Type B pancreatic cell (in vitro differentiated cells): ENCODE data around the gene MB. TPM values are rescaled to one million over a fixed set of nuclear protein-coding genes. Genes with fewer than 3 reads are reported as not detected.

ENCODE experiments used
- DNase-seq: peaks from one replicate; pipeline ENCODE4 v3.0.0; 2021; ENCODE audit warnings: mixed read lengths; ENCODE audit not compliant: unreplicated experiment; ENCODE audit errors: extremely low spot score
- H3K27ac Mint-ChIP-seq: 2 replicates; pipeline ENCODE4 v1.8.0; 2021; ENCODE audit warnings: mild to moderate bottlenecking, mixed read lengths
- H3K27me3 Mint-ChIP-seq: 2 replicates; pipeline ENCODE4 v1.8.0; 2021; ENCODE audit warnings: mixed read lengths
- H3K36me3 Mint-ChIP-seq: 2 replicates; pipeline ENCODE4 v1.8.0; 2021; ENCODE audit warnings: mixed read lengths
- H3K4me1 Mint-ChIP-seq: one replicate; pipeline ENCODE4 v1.8.0; 2021; ENCODE audit warnings: mixed read lengths; ENCODE audit not compliant: unreplicated experiment
- H3K4me3 Mint-ChIP-seq: 2 replicates; pipeline ENCODE4 v1.8.0; 2021; ENCODE audit warnings: mild to moderate bottlenecking, mixed read lengths
- H3K9me3 Mint-ChIP-seq: 2 replicates; pipeline ENCODE4 v1.8.0; 2021; ENCODE audit warnings: mixed read lengths
- total RNA-seq: library from RNA; stranded (reverse); gene quantifications from 2 replicates; pipeline ENCODE4 v1.2.1, GENCODE V29; 2021; ENCODE audit warnings: low replicate concordance
- TF ChIP-seq, protein P1 (sequence below): fragments of 200-600 bp; sonication (generic); conservative IDR thresholded peaks from 2 replicates; pipeline ENCODE4 v1.5.0; 2021; ENCODE audit warnings: antibody characterized with exemption, mild to moderate bottlenecking

MB gene
- total RNA-seq, 1 donor from 2014 or later = 0.48 TPM

GRCh38 chr22:35630387-35630793 is 13.3 kb upstream of the MB start:
- H3K9me3 Mint-ChIP-seq = peaks cover 5% of the 10 kb centered on the region
- no peaks in the 10 kb centered on the region for H3K27me3 Mint-ChIP-seq
- H3K27ac Mint-ChIP-seq = peak overlapping the region; percentile 56
- H3K36me3 Mint-ChIP-seq = peaks cover 4% of the 10 kb centered on the region
- no peak for DNase-seq
- peaks cover 38% of the 10 kb centered on the region for H3K4me1 Mint-ChIP-seq
- TF ChIP-seq, protein P1, sequence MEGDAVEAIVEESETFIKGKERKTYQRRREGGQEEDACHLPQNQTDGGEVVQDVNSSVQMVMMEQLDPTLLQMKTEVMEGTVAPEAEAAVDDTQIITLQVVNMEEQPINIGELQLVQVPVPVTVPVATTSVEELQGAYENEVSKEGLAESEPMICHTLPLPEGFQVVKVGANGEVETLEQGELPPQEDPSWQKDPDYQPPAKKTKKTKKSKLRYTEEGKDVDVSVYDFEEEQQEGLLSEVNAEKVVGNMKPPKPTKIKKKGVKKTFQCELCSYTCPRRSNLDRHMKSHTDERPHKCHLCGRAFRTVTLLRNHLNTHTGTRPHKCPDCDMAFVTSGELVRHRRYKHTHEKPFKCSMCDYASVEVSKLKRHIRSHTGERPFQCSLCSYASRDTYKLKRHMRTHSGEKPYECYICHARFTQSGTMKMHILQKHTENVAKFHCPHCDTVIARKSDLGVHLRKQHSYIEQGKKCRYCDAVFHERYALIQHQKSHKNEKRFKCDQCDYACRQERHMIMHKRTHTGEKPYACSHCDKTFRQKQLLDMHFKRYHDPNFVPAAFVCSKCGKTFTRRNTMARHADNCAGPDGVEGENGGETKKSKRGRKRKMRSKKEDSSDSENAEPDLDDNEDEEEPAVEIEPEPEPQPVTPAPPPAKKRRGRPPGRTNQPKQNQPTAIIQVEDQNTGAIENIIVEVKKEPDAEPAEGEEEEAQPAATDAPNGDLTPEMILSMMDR = no peak
- no peak overlapping the region for H3K4me3 Mint-ChIP-seq

DNA sequence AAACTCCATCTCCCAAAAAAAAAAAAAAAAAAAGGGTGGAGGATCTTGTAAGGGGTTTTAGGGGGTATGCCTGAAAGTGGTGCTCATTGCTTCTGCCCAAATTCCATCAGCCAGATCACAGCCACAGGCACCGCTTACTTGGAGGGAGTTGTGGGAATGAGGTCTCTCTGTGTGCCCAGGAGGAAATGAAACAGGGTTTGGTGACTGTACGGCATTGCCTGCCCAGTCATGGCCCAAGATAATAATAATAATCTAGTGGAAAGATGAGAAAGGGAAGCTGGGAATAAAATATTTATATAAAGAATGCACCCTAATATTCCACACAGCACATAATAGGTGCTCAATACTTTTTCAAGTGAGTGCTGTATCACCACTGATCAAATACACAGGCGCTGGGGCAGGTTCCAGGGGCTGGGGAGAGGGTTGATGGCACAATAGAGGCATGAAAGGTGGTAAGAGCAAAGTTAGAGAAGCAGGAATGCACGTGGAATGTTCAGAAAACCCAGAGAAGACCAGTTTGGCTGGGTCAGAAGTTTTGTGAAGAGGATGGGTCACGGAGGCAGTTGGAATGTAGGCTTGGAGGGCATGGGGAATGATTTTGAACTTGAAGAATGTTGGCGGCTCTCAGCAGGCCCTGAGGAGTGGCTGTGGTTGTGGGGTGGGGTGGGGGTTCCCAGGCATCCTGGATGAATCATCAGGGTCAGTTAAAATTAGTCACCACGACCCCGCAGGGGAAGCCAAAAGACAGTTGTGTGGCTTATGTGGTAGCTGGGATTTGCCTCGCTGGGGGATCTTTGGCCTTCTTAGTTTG is 12.5 kb upstream of the MB start:
- DNase-seq = no peak
- peaks cover 4% of the 10 kb centered on the region for H3K36me3 Mint-ChIP-seq
- peak overlapping the region; percentile 94 for H3K27ac Mint-ChIP-seq
- TF ChIP-seq, protein P1 = no peak
- H3K4me3 Mint-ChIP-seq = peak overlapping the region; percentile 50
- H3K27me3 Mint-ChIP-seq = no peaks in the 10 kb centered on the region
- H3K4me1 Mint-ChIP-seq = peaks cover 38% of the 10 kb centered on the region
- H3K9me3 Mint-ChIP-seq = peaks cover 5% of the 10 kb centered on the region

- no peaks in the 10 kb centered on the region for H3K27me3 Mint-ChIP-seq
- no peak overlapping the region for H3K4me3 Mint-ChIP-seq
- peaks cover 37% of the 10 kb centered on the region for H3K4me1 Mint-ChIP-seq
- no peak for DNase-seq
- H3K36me3 Mint-ChIP-seq = peaks cover 4% of the 10 kb centered on the region
- TF ChIP-seq, protein P1 = no peak
- peaks cover 5% of the 10 kb centered on the region for H3K9me3 Mint-ChIP-seq
- peak overlapping the region; percentile 77 for H3K27ac Mint-ChIP-seq
Observed at GRCh38 chr22:35628732-35629131, 11.6 kb upstream of the MB start.

DNA sequence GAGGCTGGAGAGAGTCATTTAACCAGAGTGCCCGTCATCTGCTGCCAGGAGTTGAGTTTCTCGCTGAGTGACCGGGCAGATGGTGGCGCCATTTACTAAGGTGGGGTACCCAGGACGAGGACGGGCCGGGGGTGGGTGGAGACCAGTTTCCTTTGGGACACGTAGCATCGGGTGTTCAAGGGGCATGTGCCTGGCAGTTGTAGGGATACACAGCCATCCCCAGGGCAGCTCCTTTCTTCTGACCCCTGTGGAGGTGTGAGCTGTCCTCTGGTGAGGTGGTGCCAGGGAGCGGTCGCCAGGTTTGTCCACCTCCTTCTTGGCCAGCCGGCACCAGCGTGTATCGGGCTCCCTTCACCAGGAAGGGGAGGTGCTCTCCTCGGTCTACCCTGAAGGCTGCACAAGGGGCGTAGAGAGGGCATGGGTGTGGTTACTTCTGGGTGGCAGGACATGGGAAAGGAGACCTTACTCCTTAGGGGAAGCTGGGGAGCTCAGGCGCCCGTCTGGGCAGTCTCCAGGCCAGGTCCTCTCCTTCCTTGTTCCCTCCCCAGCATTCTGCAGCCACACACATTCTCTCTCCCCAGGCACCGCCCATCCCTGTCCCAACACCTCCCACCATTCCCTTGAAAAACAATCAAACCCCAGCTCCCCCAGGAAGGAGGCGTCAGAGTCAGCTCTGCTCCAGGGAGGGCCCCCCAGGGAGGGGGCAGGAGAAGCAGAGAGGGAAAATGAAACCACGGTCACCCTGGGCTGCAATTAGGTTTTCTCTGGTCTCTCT is 10.3 kb upstream of the MB start:
- H3K4me3 Mint-ChIP-seq = peak overlapping the region; percentile 79
- peak overlapping the region; percentile 84 for H3K27ac Mint-ChIP-seq
- H3K36me3 Mint-ChIP-seq = peaks cover 4% of the 10 kb centered on the region
- TF ChIP-seq, protein P1 = peak; percentile 26
- H3K4me1 Mint-ChIP-seq = peaks cover 34% of the 10 kb centered on the region
- H3K9me3 Mint-ChIP-seq = no peaks in the 10 kb centered on the region
- DNase-seq = no peak
- no peaks in the 10 kb centered on the region for H3K27me3 Mint-ChIP-seq

DNA sequence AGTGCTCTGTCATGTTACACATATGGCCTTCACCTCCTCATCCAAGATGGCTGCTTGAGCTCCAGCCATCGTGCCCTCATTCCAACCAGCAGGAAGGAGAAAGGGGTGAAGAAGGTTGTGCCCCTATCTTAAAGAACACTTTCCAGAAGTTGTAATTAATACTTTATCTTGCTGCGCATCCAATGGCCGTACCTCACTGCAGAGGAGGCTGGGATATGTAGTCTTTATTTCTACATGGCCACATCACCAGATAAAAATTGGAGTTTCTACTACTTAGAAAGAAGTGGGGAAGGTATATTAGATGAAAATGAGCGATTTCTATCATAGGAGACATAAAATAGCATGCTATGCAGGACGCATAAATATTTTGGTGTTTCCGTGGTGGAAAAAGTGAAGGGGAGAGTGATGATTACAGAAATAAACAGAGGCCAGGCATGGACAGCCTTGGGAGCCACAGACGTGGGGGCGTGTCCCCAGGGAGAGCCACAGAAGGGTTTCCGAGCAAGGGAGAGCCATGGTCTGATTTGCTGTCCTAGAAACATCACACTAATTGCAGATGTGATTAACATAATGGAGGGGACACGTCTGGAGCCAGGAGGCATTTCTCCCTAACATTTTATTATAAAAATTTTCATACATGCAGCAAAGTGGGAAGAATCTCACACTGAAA is 8.8 kb upstream of the MB start:
- H3K27me3 Mint-ChIP-seq = no peaks in the 10 kb centered on the region
- TF ChIP-seq, protein P1 = no peak
- peak overlapping the region; percentile 8 for H3K4me3 Mint-ChIP-seq
- no peak overlapping the region for H3K27ac Mint-ChIP-seq
- no peak for DNase-seq
- no peaks in the 10 kb centered on the region for H3K9me3 Mint-ChIP-seq
- H3K36me3 Mint-ChIP-seq = peaks cover 4% of the 10 kb centered on the region
- peaks cover 43% of the 10 kb centered on the region for H3K4me1 Mint-ChIP-seq
